ENCODE data around the gene RWDD3.

GRCh38 chr1:95249916-95250315 is 15.9 kb downstream of the RWDD3 start:
- no peak for TF ChIP-seq CTCF (IDR thresholded peaks at IDR 0.05; ENCODE audit: insufficient read depth, low read length)
- TF ChIP-seq POLR2AphosphoS5 (IDR thresholded peaks at IDR 0.05; ENCODE audit: low read depth), result no peak
- no peak for TF ChIP-seq REST (IDR thresholded peaks at IDR 0.05; ENCODE audit: insufficient replicate concordance, low read depth)

Data from HL-60 (cell line).